Coronary artery (tissue), 2 donors: ENCODE results near the gene ATG4D.
"Not testable (repeated sequence)": the region's sequence is repeated elsewhere in the genome, so short reads cannot be mapped to it uniquely, and the experiment has no call there.

Experiments used
- DNase-seq: peaks from one replicate; pipeline ENCODE4 v3.0.0-alpha.2; 2017; ENCODE audit warnings: low spot score
- H3K27ac ChIP-seq, 2 donors: fragments of 200-600 bp; sonication (generic); one replicate each; pipeline ENCODE4 v1.5.1; 2016 to 2019
- H3K4me3 ChIP-seq: fragments of 200-600 bp; sonication (generic); 2 replicates; pipeline ENCODE4 v1.5.1; 2016; ENCODE audit warnings: mild to moderate bottlenecking, moderate library complexity
- TF ChIP-seq, protein P1 (sequence below): fragments of 200-600 bp; sonication (generic); IDR thresholded peaks from one replicate; pipeline ENCODE4 v1.5.1; 2019; ENCODE audit warnings: antibody characterized with exemption

The ATG4D gene

DNA sequence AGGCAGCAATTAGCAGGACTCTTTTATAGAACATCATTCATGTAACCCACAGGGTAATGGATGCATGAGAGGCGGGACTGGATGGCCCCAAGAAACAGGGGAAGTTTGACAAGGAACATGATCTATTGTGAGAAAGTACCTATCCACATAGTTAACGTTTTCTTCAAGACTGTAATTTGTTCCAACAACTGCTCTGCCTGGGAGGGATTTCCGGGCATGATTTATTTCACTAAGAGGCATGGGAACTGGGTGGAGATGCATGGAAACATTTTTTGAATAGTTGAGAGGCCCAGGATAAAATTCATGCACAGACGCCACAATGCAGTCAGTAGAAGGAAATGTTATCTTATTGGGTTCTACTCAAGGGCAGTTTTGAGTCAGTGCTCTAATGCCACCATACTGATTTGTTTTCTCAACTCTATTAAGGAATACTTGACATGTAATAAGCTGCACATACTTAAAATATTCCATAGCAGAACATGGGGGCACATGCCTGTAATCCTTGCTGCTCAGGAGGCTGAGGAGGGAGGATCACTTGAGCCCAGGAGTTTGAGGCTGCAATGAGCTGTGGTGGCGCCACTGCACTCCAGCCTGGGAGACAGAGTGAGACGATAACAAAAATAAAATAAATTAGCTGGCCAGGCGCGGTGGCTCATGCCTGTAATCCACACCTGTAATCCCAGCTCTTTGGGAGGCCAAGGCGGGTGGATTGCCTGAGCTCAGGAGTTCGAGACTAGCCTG, 9.9 kb upstream of the ATG4D start:
- DNase-seq, result no peak
- peak overlapping the region in 1 of 2 donors; percentile 58 for H3K27ac ChIP-seq
- TF ChIP-seq, protein P1, sequence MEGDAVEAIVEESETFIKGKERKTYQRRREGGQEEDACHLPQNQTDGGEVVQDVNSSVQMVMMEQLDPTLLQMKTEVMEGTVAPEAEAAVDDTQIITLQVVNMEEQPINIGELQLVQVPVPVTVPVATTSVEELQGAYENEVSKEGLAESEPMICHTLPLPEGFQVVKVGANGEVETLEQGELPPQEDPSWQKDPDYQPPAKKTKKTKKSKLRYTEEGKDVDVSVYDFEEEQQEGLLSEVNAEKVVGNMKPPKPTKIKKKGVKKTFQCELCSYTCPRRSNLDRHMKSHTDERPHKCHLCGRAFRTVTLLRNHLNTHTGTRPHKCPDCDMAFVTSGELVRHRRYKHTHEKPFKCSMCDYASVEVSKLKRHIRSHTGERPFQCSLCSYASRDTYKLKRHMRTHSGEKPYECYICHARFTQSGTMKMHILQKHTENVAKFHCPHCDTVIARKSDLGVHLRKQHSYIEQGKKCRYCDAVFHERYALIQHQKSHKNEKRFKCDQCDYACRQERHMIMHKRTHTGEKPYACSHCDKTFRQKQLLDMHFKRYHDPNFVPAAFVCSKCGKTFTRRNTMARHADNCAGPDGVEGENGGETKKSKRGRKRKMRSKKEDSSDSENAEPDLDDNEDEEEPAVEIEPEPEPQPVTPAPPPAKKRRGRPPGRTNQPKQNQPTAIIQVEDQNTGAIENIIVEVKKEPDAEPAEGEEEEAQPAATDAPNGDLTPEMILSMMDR, result no peak

DNA sequence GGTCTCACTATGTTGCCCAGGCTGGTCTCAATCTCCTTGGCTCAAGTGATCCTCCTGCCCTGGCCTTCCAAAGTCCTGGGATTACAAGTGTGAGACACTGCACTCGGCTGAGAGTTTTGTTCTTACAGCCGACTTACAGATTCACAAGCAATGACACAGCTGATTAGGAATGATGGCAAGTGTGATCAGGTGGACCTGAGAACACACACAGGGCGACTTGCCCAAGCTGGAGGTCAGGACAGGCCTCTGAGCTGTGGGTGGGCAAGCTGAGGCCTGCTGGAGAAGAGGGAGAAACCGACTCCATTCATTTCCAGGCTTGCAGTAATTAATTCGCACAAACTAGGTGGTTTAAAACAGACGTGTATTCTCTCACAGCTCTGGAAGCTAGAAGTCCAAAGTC, 8.1 kb upstream of the ATG4D start:
- DNase-seq, result no peak
- TF ChIP-seq, protein P1, result no peak
- no peak overlapping the region for H3K4me3 ChIP-seq
- H3K27ac ChIP-seq, result no peak overlapping the region

More for the DNA sequence above, 9.9 kb upstream of the ATG4D start:
- H3K4me3 ChIP-seq, result no peak overlapping the region

DNA sequence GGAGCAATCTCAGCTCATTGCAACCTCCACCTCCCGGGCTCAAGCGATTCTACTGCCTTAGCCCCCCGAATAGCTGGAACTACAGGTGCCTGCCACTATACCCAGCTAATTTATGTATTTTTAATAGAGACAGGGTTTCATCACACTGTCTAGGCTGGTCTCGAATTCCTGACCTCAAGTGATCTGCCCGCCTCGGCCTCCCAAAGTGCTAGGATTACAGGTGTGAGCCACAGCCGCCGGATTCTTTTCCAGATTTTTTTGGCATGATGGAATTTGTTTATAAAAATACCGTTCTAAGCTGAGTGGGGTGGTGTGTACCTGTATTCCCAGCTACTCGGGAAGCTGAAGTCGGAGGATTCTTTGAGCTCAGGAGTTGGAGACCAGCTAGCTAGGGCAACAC, 6.0 kb upstream of the ATG4D start:
- TF ChIP-seq, protein P1, result no peak
- no peak for DNase-seq
- H3K27ac ChIP-seq, result no peak overlapping the region
- no peak overlapping the region for H3K4me3 ChIP-seq

DNA sequence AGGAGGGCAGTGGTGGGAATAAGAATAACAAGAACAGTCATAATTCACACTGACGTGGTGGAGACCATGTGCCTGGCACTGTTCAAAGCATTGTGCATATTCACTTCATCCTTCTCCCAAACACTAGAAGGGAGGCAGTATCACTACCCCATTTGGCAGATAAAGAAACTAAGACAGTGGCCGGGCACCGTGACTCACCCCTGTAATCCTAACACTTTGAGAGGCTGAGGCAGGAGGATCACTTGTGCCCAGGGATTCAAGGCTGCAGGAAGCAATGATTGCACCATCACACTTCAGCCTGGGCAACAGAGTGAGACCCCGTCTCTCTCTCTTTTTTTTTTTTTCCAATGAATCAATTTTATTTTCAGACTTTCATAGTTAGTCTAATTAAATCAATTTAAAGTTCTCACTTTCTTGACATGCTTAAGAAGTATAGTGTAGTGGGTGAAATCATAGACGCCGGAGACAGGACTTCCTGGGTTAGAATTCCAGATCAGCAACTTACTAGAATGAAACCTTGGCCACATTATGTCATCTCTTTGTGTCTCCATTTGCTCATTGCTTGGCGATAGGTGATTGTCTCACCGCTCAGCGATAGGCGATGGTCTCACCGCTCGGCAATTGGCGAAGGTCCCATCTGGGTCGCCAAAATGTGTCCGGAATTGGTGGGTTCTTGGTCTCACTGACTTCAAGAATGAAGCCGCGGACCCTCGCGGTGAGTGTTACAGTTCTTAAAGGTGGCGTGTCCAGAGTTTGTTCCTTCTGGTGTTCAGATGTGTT, 5.3 kb upstream of the ATG4D start:
- no peak for DNase-seq
- TF ChIP-seq, protein P1, result no peak
- H3K27ac ChIP-seq, result no peak overlapping the region
- H3K4me3 ChIP-seq, result no peak overlapping the region

DNA sequence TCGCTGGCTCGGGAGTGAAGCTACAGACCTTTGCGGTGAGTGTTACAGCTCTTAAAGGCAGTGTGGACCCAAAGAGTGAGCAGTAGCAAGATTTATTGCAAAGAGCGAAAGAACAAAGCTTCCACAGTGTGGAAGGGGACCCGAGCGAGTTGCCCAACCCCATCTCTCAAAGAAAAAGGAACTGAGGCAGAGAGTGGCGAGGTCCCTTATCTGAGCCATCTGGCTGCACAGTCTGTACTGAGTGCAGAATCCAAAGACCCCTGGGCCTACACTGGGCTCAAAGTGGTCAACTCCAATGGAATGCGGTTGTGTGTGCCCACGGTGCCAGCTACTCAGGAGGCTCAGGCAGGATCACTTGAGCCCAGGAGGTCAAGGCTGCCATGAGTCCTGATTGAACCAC, 4.7 kb upstream of the ATG4D start:
- H3K27ac ChIP-seq, DNase-seq, H3K4me3 ChIP-seq: not testable (repeated sequence)

DNA sequence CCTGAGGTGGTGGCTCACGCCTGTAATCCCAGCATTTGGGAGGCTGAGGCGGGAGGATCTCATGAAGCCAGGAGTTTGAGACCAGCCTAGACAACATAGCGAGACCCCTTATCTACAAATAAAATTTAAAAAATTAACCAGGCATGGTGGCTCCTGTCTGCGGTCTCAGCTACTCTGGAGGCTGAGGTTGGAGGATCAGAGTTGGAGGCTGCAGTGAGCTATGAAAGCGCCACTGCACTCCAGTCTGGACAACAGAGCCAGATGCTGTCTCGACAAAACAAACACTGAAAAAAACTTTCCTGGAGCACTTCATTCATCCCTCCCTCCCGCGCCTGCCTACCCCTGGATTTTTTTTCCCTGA, 665 bp upstream of the ATG4D start:
- no peak for DNase-seq
- TF ChIP-seq, protein P1, result no peak
- peak overlapping the region in 1 of 2 donors; percentile 91 for H3K27ac ChIP-seq
- peak overlapping the region; percentile 89 for H3K4me3 ChIP-seq

DNA sequence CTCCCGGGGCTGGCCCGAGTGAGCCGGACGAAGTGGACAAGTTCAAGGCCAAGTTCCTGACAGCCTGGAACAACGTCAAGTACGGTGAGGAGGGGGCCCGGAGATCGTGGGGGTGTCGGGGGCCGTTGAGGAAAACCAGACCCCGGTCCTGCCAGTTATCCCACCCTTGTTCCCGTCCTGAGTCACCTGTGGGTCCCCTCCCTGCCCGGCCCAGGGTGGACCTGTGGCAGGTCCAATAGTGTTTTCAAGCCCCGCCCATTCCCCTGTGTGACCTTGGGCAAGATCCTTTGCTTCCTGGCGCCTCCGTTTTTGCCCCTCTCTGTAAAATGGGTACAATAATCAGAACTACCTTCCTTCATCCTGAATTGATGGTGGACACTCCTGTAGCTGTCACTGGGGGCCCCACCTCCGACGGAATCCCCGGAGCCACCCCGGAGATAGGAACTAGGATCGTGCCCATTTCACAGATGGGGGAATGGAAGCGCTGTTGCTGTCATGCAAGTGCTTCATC, 593 bp downstream of the ATG4D start:
- DNase-seq, result no peak
- TF ChIP-seq, protein P1, result no peak
- peak overlapping the region; percentile 91 to 95 for H3K27ac ChIP-seq
- H3K4me3 ChIP-seq, result peak overlapping the region; percentile 89
